Uterus (tissue), 4 donors: Measurements from ENCODE around the gene SND1. TPM values are rescaled to one million over a fixed set of nuclear protein-coding genes. Genes with fewer than 3 reads are reported as not detected.

Source experiments
- DNase-seq, 2 donors: peaks; one replicate each; pipeline ENCODE4 v3.0.0-alpha.2; 2019 to 2020
- H3K27ac ChIP-seq, 2 donors: fragments of 200-600 bp; sonication (generic); 1 replicate in 1 of 2; 2 replicates in 1 of 2; pipeline ENCODE4 v1.5.1; 2016 to 2018
- H3K27me3 ChIP-seq, 2 donors: fragments of 200-600 bp; sonication (generic); one replicate each; pipeline ENCODE4 v1.5.1; 2018 to 2019; ENCODE audit warnings: control low read depth in 1 of 2
- H3K36me3 ChIP-seq, 2 donors: fragments of 200-600 bp; sonication (generic); one replicate each; pipeline ENCODE4 v1.5.1; 2019; ENCODE audit warnings: control low read depth in 1 of 2
- H3K4me1 ChIP-seq, 2 donors: fragments of 200-600 bp; sonication (generic); one replicate each; pipeline ENCODE4 v1.5.1; 2018 to 2019; ENCODE audit warnings: control low read depth in 1 of 2
- H3K4me3 ChIP-seq, 2 donors: fragments of 200-600 bp; sonication (generic); 1 replicate in 1 of 2; 2 replicates in 1 of 2; pipeline ENCODE4 v1.5.1; 2018 to 2019; ENCODE audit warnings: mild to moderate bottlenecking in 1 of 2
- H3K9me3 ChIP-seq, 2 donors: fragments of 200-600 bp; sonication (generic); one replicate each; pipeline ENCODE4 v1.5.1; 2019; ENCODE audit warnings: control low read depth in 1 of 2
- POLR2A ChIP-seq, 2 donors: fragments of 450-650 bp; IDR thresholded peaks; one replicate each; pipeline ENCODE4 v1.6.1; 2016; ENCODE audit warnings: antibody characterized with exemption in 2 of 2, mild to moderate bottlenecking in 1 of 2, moderate library complexity in 1 of 2
- intact Hi-C: fragments of 100-400 bp; cut with DNase I; formaldehyde crosslinking; loops from one replicate; pipeline ENCODE4 v1.15.1; 2023; ENCODE audit warnings: low total_unique reads
- total RNA-seq, 4 donors: library from RNA; depleted of rRNA in 3 of 4; stranded (reverse); fragments of >200 nt in 3 of 4; gene quantifications; one replicate each; pipeline versions ENCODE4 v1.1.0 to v1.2.4, GENCODE V29; 2014 to 2023
- TF ChIP-seq, protein P1 (sequence below), 4 experiments: fragments of 200-600 bp in 2 of 4; fragments of 450-650 bp in 2 of 4; sonication (generic) in 2 of 4; IDR thresholded peaks; one replicate each; pipeline ENCODE4 v1.5.1; 2016 to 2019; ENCODE audit warnings: antibody characterized with exemption in 4 of 4, mild to moderate bottlenecking in 2 of 4, moderate library complexity in 1 of 4
- donor health status: DM: yes; HTN: yes; CAD: no.

SND1 gene
- total RNA-seq, 4 donors from 2014 or later: 54.8 to 192 (median 117) TPM

DNA sequence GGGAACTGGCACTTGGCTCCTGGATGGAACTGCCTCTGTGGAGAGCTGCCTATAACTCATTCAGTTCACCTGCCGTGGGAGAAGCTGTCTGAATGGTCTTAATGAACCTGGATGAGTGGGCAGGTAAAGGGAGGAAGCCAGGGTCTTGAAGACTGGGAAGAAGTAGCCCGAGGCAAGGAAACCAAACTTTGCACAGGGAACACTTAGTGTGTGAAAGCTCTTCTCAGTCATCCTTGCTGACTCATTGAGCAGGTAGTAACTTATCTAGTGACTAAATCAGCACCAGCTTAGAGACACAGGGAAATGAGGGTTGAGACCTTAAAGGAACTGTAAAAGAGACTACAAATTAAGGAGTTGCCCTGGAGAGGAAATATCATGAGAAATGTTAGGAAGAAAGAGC, 369.4 kb downstream of the SND1 start:
- no peaks in the 10 kb centered on the region for H3K27me3 ChIP-seq
- peaks cover 5% of the 10 kb centered on the region in 2 donors for H3K4me1 ChIP-seq
- peak overlapping the region in 1 of 2 donors; percentile 49 for H3K27ac ChIP-seq
- intact Hi-C loops: no loop called here
- DNase-seq: no peak
- TF ChIP-seq, protein P1, sequence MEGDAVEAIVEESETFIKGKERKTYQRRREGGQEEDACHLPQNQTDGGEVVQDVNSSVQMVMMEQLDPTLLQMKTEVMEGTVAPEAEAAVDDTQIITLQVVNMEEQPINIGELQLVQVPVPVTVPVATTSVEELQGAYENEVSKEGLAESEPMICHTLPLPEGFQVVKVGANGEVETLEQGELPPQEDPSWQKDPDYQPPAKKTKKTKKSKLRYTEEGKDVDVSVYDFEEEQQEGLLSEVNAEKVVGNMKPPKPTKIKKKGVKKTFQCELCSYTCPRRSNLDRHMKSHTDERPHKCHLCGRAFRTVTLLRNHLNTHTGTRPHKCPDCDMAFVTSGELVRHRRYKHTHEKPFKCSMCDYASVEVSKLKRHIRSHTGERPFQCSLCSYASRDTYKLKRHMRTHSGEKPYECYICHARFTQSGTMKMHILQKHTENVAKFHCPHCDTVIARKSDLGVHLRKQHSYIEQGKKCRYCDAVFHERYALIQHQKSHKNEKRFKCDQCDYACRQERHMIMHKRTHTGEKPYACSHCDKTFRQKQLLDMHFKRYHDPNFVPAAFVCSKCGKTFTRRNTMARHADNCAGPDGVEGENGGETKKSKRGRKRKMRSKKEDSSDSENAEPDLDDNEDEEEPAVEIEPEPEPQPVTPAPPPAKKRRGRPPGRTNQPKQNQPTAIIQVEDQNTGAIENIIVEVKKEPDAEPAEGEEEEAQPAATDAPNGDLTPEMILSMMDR (IDR thresholded peaks at IDR 0.05): no peak
- TF ChIP-seq POLR2A (IDR thresholded peaks at IDR 0.05): no peak
- H3K4me3 ChIP-seq: no peak overlapping the region
- no peaks in the 10 kb centered on the region for H3K9me3 ChIP-seq
- H3K36me3 ChIP-seq: no peaks in the 10 kb centered on the region

DNA sequence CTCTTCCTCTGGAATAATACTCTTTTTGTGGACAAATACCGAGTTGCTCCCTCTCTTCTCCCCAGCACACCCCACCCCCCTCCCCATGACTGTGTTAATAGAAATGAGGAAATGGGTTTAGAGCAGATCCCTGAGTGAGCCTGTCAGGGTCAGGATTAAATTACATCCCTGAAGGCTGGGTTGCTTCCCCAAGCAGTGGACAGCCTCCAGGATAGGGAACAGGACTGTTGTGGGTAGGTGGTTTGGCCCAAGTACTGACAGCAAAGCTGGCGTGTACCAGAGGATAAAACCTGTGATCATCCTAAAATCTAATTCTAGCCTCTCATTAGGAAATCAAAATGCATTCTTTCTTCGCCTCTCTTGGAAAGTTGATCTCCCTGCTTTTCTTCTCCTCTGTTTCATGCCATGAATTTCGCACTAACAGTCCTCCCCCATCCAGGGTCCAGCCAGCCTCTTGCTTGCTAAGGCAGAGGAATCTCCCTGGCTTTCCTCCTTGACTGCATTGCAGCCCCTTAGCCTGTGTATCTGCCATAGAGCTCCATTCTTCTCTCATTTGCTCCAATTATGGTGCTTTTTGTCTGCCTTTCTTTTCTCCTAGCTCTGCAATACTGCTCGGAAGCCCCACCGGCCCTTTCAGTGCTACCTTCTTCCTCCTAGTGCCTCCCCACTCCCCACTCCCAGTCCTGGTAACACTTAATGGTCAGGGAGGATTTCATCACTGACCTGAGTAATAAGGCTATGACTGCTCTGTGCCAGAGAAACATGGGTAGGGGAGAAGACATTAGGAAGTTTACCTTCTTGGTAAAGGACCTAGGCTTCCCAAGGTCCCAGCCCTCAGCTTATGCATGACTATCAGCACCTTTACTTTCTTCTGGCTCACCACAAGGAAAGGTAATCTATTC, 370.9 kb downstream of the SND1 start:
- Histone ChIP-seq H3K9me3 (no peaks in the 10 kb centered on the region), H3K27me3 (no peaks in the 10 kb centered on the region), H3K4me1 (peaks cover 5% of the 10 kb centered on the region in 2 donors), H3K36me3 (no peaks in the 10 kb centered on the region), H3K27ac (peak overlapping the region; percentile 49 to 56), H3K4me3 (no peak overlapping the region)
- TF ChIP-seq POLR2A (IDR thresholded peaks at IDR 0.05): no peak
- TF ChIP-seq, protein P1 (IDR thresholded peaks at IDR 0.05): no peak
- intact Hi-C loops: no loop called here
- DNase-seq: peak in 1 of 2 donors; percentile 35

DNA sequence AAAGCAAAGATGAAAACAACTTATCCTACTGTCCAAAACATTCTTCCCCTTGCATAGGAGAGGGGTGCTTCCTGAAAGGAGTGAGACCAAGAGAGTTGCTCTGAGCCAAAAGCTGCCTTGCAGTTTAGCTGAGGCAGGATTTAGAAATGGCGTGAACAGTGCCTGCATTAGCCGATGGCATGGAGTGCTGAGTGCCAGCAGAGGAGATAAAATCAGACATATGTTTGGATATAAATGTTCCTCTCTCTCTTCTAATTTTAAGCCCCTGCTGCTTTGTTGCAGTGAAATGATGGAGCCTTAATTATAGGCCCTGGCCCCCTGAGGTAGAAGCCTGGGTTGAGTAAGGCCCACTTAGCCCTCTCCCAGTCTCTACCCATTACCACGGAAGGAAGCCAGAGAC, 372.2 kb downstream of the SND1 start:
- no peak for TF ChIP-seq POLR2A (IDR thresholded peaks at IDR 0.05)
- TF ChIP-seq, protein P1 (IDR thresholded peaks at IDR 0.05): no peak
- H3K4me3 ChIP-seq: no peak overlapping the region
- no peaks in the 10 kb centered on the region for H3K9me3 ChIP-seq
- H3K27me3 ChIP-seq: no peaks in the 10 kb centered on the region
- peaks cover 5% of the 10 kb centered on the region in 2 donors for H3K4me1 ChIP-seq
- intact Hi-C loops: no loop called here
- no peak overlapping the region for H3K27ac ChIP-seq
- no peaks in the 10 kb centered on the region for H3K36me3 ChIP-seq
- no peak for DNase-seq

DNA sequence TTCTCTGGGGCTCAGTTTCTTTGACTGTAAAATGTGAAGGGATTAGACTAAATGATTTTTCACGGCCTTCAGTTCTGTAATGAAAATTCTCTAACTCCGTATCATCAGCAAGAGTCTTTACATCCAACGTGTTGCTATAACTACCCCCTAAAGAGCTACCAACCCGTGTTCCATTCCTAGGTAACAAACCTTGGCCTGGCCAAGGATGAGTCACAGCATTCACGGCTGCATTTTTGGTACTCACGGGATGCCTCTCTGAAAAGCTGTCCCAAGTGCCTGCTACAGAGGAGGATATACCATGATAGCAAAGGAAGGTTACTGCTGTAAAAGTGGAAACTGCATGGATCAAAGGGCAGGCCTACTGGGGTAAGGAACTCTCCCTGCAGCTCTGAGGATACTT, 373.4 kb downstream of the SND1 start:
- no peak for TF ChIP-seq POLR2A (IDR thresholded peaks at IDR 0.05)
- TF ChIP-seq, protein P1 (IDR thresholded peaks at IDR 0.05): no peak

DNA sequence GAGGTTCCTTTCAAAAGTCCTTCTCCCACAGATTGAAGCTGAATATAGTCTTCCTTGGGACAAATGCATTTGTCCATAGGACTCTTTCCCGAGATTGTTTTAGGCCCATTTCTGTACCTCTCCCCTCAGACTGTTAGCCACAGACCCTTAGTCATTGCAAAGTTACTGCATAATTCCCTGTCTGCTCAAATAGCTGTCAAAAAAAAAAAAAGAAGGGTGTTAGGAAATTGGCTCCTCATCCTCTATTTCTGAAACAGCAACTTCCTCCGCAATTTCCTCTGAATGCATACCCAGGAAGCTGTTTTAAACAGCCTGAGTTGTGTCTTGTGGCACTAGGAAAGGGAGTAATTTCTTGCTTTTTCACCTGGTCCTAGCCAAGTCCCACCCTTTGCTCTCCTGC, 373.8 kb downstream of the SND1 start:
- Histone ChIP-seq H3K4me3 (no peak overlapping the region), H3K27me3 (no peaks in the 10 kb centered on the region), H3K9me3 (no peaks in the 10 kb centered on the region), H3K27ac (no peak overlapping the region), H3K36me3 (no peaks in the 10 kb centered on the region), H3K4me1 (peaks cover 5% of the 10 kb centered on the region in 2 donors)
- intact Hi-C loops: no loop called here
- no peak for TF ChIP-seq POLR2A (IDR thresholded peaks at IDR 0.05)
- TF ChIP-seq, protein P1 (IDR thresholded peaks at IDR 0.05): no peak
- DNase-seq: no peak

More for the DNA sequence above, 373.4 kb downstream of the SND1 start:
- H3K4me1 ChIP-seq: peaks cover 5% of the 10 kb centered on the region in 2 donors
- intact Hi-C loops: no loop called here
- H3K4me3 ChIP-seq: no peak overlapping the region
- H3K27me3 ChIP-seq: no peaks in the 10 kb centered on the region
- no peaks in the 10 kb centered on the region for H3K36me3 ChIP-seq
- no peak overlapping the region for H3K27ac ChIP-seq
- DNase-seq: no peak
- no peaks in the 10 kb centered on the region for H3K9me3 ChIP-seq
